Dedifferentiated amniotic fluid mesenchymal stem cell (primary cell): ENCODE data around the gene CFAP44.
"Not testable (repeated sequence)": the region's sequence is repeated elsewhere in the genome, so short reads cannot be mapped to it uniquely, and the experiment has no call there.

Source experiments
- DNase-seq: peaks from one replicate; pipeline ENCODE4 v3.0.0-alpha.2; 2016; ENCODE audit errors: extremely low spot score

The CFAP44 gene

GRCh38 chr3:113441051-113441770, at the start of gene CFAP44:
TSS of gene CFAP44 (minus strand) at chr3:113441493. CDS start at chr3:113433664, 7,829 bp downstream.
- no peak for DNase-seq

- DNase-seq: no peak
These were observed 43.9 kb upstream of the CFAP44 start for GRCh38 chr3:113485161-113485609.

- DNase-seq: no peak
These were observed 27.2 kb upstream of the CFAP44 start for GRCh38 chr3:113468539-113468938.

GRCh38 chr3:113461488-113461887, 20.2 kb upstream of the CFAP44 start:
- no peak for DNase-seq

- not testable (repeated sequence) for DNase-seq
These were observed 17.3 kb upstream of the CFAP44 start for GRCh38 chr3:113458554-113458953.

DNA sequence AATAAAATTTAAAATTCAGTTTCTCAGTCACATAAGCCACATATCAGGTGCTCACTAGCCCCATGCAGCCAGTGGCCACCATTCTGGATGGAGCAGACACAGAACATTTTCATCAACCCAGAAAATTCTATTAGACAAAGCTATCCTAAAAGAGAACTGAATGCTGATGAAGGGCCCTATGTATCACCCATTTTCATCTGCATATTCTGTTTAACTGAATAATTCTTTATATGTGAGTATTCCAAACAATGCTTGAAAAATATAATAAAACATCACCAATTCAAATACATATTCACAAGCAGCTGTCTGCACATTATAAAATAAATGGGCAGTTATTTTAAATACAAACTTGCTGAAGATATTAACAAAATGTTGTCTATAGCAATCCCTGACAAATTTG, 14.2 kb upstream of the CFAP44 start:
- no peak for DNase-seq

DNA sequence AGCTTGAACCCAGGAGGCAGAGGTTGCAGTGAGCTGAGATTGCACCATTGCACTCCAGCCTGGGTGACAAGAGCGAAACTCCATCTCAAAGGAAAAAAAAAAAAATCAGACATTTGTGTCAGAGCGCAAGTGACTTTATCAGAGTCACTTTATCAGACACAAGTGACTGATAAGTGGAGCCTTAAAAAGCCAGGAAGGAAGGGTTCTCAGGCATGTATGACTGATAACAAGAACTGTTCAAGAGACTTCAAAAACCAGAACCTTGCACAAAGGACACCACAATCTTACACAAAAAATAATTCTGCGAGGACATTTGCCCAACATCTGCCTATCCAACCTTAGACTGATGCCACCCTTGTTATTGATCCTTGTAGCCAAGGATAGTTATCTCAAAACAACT, 13.3 kb upstream of the CFAP44 start:
- no peak for DNase-seq

- DNase-seq: no peak
These were observed 12.8 kb upstream of the CFAP44 start for GRCh38 chr3:113454057-113454456.

DNA sequence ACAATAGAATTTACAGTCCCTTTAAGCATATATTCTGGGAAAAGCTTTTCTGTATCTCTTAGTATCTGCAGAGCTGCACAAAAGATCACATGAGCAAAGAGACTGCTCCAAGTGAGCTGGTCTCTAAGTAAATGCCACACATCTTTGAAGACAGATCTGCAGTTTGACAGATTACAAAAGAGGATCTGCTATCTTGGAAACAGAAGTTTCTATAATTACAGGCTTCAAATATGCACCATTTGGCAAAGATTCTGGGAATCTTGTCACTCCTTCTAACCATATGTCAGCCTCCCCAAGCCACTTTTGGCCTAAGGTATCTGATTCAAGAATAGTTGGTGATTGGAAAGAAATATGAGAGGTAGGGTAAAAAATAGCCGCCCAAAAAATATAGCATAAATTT, 9.6 kb upstream of the CFAP44 start:
- DNase-seq: no peak

DNA sequence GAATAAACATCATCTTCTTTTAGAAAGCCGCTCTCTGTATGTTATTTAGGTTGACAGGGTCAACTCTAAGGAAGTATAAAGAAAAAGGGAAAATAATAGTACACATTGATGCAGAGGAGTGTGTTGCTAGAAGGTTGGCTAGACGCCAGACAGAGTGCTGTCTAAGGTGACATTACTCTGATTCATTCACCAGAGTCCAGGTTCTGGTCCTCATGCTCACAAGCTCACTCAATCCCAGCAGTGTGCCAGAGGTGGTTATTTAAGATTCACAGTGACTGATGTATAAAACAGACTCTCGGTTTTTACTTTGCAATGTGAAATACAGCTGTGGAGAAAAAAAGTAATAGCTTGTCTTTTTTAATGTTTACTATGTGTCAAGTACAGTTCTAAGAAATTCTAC, 1.7 kb downstream of the CFAP44 start:
- no peak for DNase-seq

DNA sequence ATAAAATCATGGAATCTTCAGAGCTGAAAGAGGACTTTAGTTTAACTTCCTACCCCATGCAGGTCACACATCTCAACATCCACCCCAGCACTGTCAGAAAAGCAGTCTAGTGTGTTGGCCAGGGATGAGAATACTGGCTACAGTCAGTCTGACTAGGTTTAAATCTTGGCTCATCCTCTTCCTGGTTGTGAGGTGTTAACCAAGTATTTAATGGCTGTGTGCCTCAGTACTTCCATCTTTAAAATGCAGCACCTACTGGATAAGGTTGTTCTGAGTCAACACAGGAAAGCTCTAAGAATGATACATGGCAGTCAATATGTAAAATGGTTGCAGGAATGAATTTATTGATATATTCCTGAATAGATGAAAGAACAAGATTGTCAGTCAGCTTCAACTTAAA, 3.1 kb downstream of the CFAP44 start:
- no peak for DNase-seq

DNA sequence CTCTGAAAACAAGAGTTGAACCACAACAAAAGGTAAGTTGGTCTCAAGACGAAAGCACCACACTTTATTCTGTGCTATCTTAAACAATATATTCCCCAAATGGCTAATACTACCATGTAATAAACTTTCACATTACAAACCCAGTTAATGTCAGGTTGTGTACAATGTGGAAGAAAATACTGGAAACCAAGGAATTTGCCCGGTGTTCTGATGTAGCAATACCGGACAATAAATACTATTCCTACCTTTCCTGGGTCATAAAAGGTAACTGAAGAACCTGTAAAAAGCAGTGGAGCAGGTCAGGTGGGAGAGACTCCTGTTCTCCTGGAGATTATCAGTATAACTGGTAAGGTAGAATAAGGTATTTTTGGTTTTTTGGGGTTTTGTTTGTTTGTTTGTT, 3.9 kb downstream of the CFAP44 start:
- DNase-seq: no peak

- peak; percentile 15 for DNase-seq
These were observed 4.5 kb downstream of the CFAP44 start for GRCh38 chr3:113436809-113437208.

- DNase-seq: no peak
These were observed 9.5 kb downstream of the CFAP44 start for GRCh38 chr3:113431811-113432210.

DNA sequence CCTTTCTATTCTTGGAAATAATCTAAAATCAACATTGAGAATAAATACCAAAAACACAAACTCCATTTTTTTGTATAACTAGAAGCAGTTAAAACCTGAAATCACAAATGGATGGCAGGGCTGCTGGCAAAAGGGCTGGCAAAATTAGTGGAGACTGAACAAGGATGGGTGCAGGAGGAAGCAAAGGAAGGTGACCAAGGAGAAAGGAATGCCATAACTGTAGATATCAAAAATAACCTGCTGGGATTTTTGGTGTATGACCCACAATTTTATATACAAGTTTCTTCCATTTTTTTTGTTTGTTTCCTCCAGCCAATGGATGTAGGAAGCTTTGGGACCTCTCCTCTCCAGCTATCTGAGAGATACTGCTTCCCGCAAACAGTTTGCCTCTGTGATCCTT, 12.7 kb downstream of the CFAP44 start:
- no peak for DNase-seq

DNA sequence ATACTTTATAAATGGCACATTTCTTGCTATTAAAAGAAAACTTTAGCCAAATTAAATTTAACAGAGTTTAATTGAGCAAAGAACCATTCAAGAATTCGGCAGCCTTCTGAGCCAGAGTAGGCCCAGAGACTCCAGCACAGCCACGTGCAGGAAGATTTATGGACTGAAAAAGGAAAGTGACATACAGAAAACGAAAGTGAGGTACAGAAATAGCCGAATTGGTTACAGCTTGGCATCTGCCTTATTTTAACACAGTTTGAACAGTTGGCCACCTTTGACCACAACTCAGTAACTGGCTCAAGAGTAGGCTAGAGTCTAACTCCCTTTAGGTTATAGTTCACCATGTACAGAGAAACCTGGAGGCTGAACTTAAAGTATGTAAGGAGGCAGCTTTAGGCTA, 17.6 kb downstream of the CFAP44 start:
- DNase-seq: no peak

GRCh38 chr3:113421082-113421481, 20.2 kb downstream of the CFAP44 start:
- no peak for DNase-seq

DNA sequence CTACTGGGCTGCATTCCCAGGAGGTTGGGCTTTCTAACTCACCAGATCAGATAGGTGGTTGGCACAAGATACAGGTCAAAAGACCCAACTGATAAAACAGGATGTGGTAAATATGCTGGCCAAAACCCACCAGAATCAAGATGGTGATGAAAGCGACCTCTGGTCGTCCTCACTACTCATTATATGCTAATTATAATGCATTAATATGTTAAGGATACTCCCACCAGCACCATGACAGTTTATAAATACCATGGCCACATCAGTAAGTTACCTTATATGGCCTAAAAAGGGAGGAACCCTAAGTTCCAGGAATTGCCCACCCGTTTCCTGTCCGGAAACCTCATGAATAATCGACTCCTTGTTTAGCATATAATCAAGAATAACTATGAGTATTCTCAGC, 31.6 kb downstream of the CFAP44 start:
- no peak for DNase-seq

DNA sequence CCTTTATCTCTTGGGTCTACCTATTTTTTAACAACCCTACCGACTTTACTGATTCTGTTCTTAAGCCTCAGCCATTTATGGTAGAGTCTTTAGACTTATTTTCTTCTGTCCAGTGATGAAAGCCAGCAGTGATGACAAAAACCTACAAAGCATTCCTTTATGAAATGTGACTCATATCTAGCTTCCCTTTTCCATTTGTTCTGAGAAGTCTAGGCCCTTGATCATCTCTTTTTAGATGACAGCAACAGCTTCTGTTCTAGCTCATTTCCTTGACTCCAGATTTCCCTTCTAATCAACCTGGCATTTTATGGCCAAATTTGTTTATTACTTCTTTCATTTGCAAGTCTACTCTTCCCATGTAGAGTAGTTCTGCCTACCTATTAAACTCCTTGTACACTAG, 36.1 kb downstream of the CFAP44 start:
- no peak for DNase-seq

DNA sequence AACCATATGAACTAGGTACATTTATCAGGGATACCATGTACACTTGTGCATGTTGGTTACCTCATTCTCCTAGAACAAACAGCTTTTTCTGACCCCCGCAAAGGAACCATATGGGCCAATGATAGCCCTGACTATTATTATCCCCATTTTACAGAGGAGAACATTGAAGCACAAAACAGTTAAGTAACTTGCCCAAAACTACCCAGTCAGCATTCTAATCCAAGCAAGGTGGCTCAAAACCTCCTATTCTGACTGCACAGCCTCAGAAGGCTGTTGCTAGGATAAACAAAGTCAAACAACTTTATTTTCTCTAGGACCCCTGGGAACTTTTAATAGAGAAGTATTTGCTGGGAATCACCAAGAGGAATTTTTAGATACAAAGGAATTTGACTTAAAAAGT, 36.7 kb downstream of the CFAP44 start:
- no peak for DNase-seq
